GM18505 (cell line): ENCODE data around the gene UBL7.

Experiments used
- ATAC-seq: cut with Tn5 transposase; IDR thresholded peaks from one replicate; pipeline ENCODE4 v1.9.1; 2021; ENCODE audit not compliant: unreplicated experiment
- POLR2A ChIP-seq: IDR thresholded peaks from 4 replicates; pipeline ENCODE4 v1.6.1; 2011; ENCODE audit warnings: borderline replicate concordance; ENCODE audit not compliant: insufficient read depth, insufficient read length; ENCODE audit errors: extremely low read depth

UBL7 gene

GRCh38 chr15:74442063-74442462, 18.9 kb downstream of the UBL7 start:
- TF ChIP-seq POLR2A = no peak
- no peak for ATAC-seq

GRCh38 chr15:74441248-74441941, 19.6 kb downstream of the UBL7 start:
- no peak for ATAC-seq
- TF ChIP-seq POLR2A = no peak

- TF ChIP-seq POLR2A = no peak
- no peak for ATAC-seq
Measured at GRCh38 chr15:74438721-74439316, 22.1 kb downstream of the UBL7 start.

- ATAC-seq = no peak
- no peak for TF ChIP-seq POLR2A
Measured at GRCh38 chr15:74438206-74438605, 22.8 kb downstream of the UBL7 start.

- no peak for TF ChIP-seq POLR2A
- no peak for ATAC-seq
Measured at GRCh38 chr15:74434263-74435136, 26.5 kb downstream of the UBL7 start.

GRCh38 chr15:74433592-74434262, 27.2 kb downstream of the UBL7 start, which contains the start of gene SEMA7A:
SEMA7A (minus strand) TSS chr15:74433958; CDS start chr15:74433918, 40 bp downstream.
- peak; percentile 99 for TF ChIP-seq POLR2A
- peak; percentile 64 for ATAC-seq

- no peak for TF ChIP-seq POLR2A
- ATAC-seq = no peak
Measured at GRCh38 chr15:74432968-74433591, 27.9 kb downstream of the UBL7 start.

GRCh38 chr15:74432271-74432967, 28.5 kb downstream of the UBL7 start:
- peak; percentile 23 for TF ChIP-seq POLR2A
- ATAC-seq = no peak

- ATAC-seq = no peak
- no peak for TF ChIP-seq POLR2A
Measured at GRCh38 chr15:74431645-74432044, 29.3 kb downstream of the UBL7 start.

- TF ChIP-seq POLR2A = no peak
- ATAC-seq = no peak
Measured at GRCh38 chr15:74431116-74431515, 29.8 kb downstream of the UBL7 start.

GRCh38 chr15:74430510-74430951, 30.4 kb downstream of the UBL7 start:
- no peak for ATAC-seq
- TF ChIP-seq POLR2A = no peak

GRCh38 chr15:74429781-74430400, 31.1 kb downstream of the UBL7 start:
- ATAC-seq = no peak
- no peak for TF ChIP-seq POLR2A
